Glutamatergic neuron (in vitro differentiated cells): ENCODE results near the gene ALKBH7. TPM values are rescaled to one million over a fixed set of nuclear protein-coding genes. Genes with fewer than 3 reads are reported as not detected.

Experiments used
- DNase-seq: peaks from one replicate; pipeline ENCODE4 v3.0.0; 2022
- H3K27ac Mint-ChIP-seq: one replicate; pipeline ENCODE4 v1.8.0; 2020; ENCODE audit warnings: mild to moderate bottlenecking, mixed read lengths, inconsistent platforms; ENCODE audit not compliant: unreplicated experiment
- H3K27me3 Mint-ChIP-seq: one replicate; pipeline ENCODE4 v1.8.0; 2020; ENCODE audit warnings: mild to moderate bottlenecking, moderate library complexity, mixed read lengths, inconsistent platforms; ENCODE audit not compliant: unreplicated experiment
- H3K36me3 Mint-ChIP-seq: one replicate; pipeline ENCODE4 v1.8.0; 2020; ENCODE audit warnings: mild to moderate bottlenecking, mixed read lengths, inconsistent platforms; ENCODE audit not compliant: unreplicated experiment
- H3K4me1 Mint-ChIP-seq: one replicate; pipeline ENCODE4 v1.8.0; 2020; ENCODE audit warnings: mild to moderate bottlenecking, low read depth, mixed read lengths, inconsistent platforms; ENCODE audit not compliant: unreplicated experiment
- H3K4me3 Mint-ChIP-seq: one replicate; pipeline ENCODE4 v1.8.0; 2020; ENCODE audit warnings: mild to moderate bottlenecking, mixed read lengths, inconsistent platforms; ENCODE audit not compliant: unreplicated experiment
- H3K9me3 Mint-ChIP-seq: one replicate; pipeline ENCODE4 v1.8.0; 2020; ENCODE audit warnings: mild to moderate bottlenecking, moderate library complexity, mixed read lengths, inconsistent platforms; ENCODE audit not compliant: unreplicated experiment
- CTCF ChIP-seq: fragments of 200-600 bp; sonication (generic); IDR thresholded peaks from one replicate; pipeline ENCODE4 v1.5.0; 2021; ENCODE audit not compliant: partially characterized antibody, unreplicated experiment
- microRNA-seq: library from miRNA; unstranded; fragments of <30 nt; microRNA quantifications from one replicate; pipeline ENCODE4, GENCODE V29; 2020; ENCODE audit not compliant: unreplicated experiment
- total RNA-seq: library from RNA; stranded (reverse); fragmentation: NEBNext Ultra II Directional; extraction: Animal tissue kit (Norgen Biotek cat#: 25700); gene quantifications from one replicate; pipeline ENCODE4 v1.2.1, GENCODE V29; 2021; ENCODE audit not compliant: unreplicated experiment

The ALKBH7 gene
- total RNA-seq, 1 donor from 2014 or later: 66.8 TPM

GRCh38 chr19:6418562-6418932 is 46.0 kb downstream of the ALKBH7 start:
- peaks cover 4% of the 10 kb centered on the region for H3K9me3 Mint-ChIP-seq
- H3K27ac Mint-ChIP-seq: no peak overlapping the region
- no peaks in the 10 kb centered on the region for H3K36me3 Mint-ChIP-seq
- peaks cover 3% of the 10 kb centered on the region for H3K27me3 Mint-ChIP-seq
- H3K4me3 Mint-ChIP-seq: no peak overlapping the region
- no peak for DNase-seq
- H3K4me1 Mint-ChIP-seq: peaks cover 14% of the 10 kb centered on the region
- TF ChIP-seq CTCF: no peak

GRCh38 chr19:6421075-6422014 is 48.8 kb downstream of the ALKBH7 start:
- peaks cover 11% of the 10 kb centered on the region for H3K27me3 Mint-ChIP-seq
- no peaks in the 10 kb centered on the region for H3K36me3 Mint-ChIP-seq
- H3K4me3 Mint-ChIP-seq: peak overlapping the region; percentile 91
- peak overlapping the region; percentile 52 for H3K27ac Mint-ChIP-seq
- peaks cover 9% of the 10 kb centered on the region for H3K9me3 Mint-ChIP-seq
- no peak for TF ChIP-seq CTCF
- DNase-seq: no peak
- H3K4me1 Mint-ChIP-seq: peaks cover 17% of the 10 kb centered on the region

GRCh38 chr19:6423499-6424194 is 51.1 kb downstream of the ALKBH7 start:
- DNase-seq: peak; percentile 73
- H3K36me3 Mint-ChIP-seq: no peaks in the 10 kb centered on the region
- peaks cover 11% of the 10 kb centered on the region for H3K27me3 Mint-ChIP-seq
- peaks cover 12% of the 10 kb centered on the region for H3K9me3 Mint-ChIP-seq
- H3K4me3 Mint-ChIP-seq: peak overlapping the region; percentile 91
- peak overlapping the region; percentile 71 for H3K27ac Mint-ChIP-seq
- H3K4me1 Mint-ChIP-seq: peaks cover 17% of the 10 kb centered on the region
- TF ChIP-seq CTCF: no peak

GRCh38 chr19:6424195-6424938 is 51.8 kb downstream of the ALKBH7 start, which contains the start of gene KHSRP:
Gene KHSRP (minus strand): TSS chr19:6424811. CDS start chr19:6424701, 110 bp downstream.
- H3K4me3 Mint-ChIP-seq: peak within 1 kb of the TSS; percentile 91
- DNase-seq: peak; percentile 53
- peaks cover 11% of the 10 kb centered on the region for H3K27me3 Mint-ChIP-seq
- H3K4me1 Mint-ChIP-seq: peaks cover 17% of the 10 kb centered on the region
- H3K36me3 Mint-ChIP-seq: no peaks in the 10 kb centered on the region
- TF ChIP-seq CTCF: no peak
- H3K27ac Mint-ChIP-seq: peak within 1 kb of the TSS; percentile 90
- H3K9me3 Mint-ChIP-seq: peaks cover 12% of the 10 kb centered on the region

Small RNAs within 50 kb of the gene (microRNA-seq; reads per million reads assigned to microRNA genes)
- gene MIR3940: 71.7 reads per million, percentile 71 among the genes with 10 or more reads in this experiment
- 0.83 reads per million for gene MIR6790
- 4.1 reads per million, percentile 28 among the genes with 10 or more reads in this experiment for gene MIR6885

Other genes with a start within 250 kb of the ALKBH7 start
- not detected for gene ACSBG2, start 237.1 kb upstream of the ALKBH7 start, total RNA-seq
- gene MLLT1, start 92.8 kb upstream of the ALKBH7 start, total RNA-seq: 52.9 TPM
- gene ACER1, start 39.2 kb upstream of the ALKBH7 start, total RNA-seq: not detected
- gene CLPP, start 11.3 kb upstream of the ALKBH7 start, total RNA-seq: 97.3 TPM
- gene PSPN, start 3.1 kb downstream of the ALKBH7 start, total RNA-seq: 2.3 TPM
- gene GTF2F1, start 20.4 kb downstream of the ALKBH7 start, total RNA-seq: 56.0 TPM
- 318 TPM for gene KHSRP, start 52.0 kb downstream of the ALKBH7 start, total RNA-seq
- 0.29 TPM for gene SLC25A41, start 61.0 kb downstream of the ALKBH7 start, total RNA-seq
- gene SLC25A23, start 87.0 kb downstream of the ALKBH7 start, total RNA-seq: 30.2 TPM
- gene CRB3, start 91.5 kb downstream of the ALKBH7 start, total RNA-seq: not detected
- not detected for gene DENND1C, start 109.0 kb downstream of the ALKBH7 start, total RNA-seq
- gene TUBB4A, start 129.5 kb downstream of the ALKBH7 start, total RNA-seq: 225 TPM
- 6.9 TPM for gene TNFSF9, start 158.2 kb downstream of the ALKBH7 start, total RNA-seq
- 4.7 TPM for gene CD70, start 218.4 kb downstream of the ALKBH7 start, total RNA-seq